T-helper 2 cell treated with Interferon-gamma antibody and Interleukin-4, amounts not matched to agents 100 ng/mL and 5 ng/mL, for 36 hours (primary cell): ENCODE results near the gene IL18R1. TPM values are rescaled to one million over a fixed set of nuclear protein-coding genes. Genes with fewer than 3 reads are reported as not detected.
"Not testable (repeated sequence)": the region's sequence is repeated elsewhere in the genome, so short reads cannot be mapped to it uniquely, and the experiment has no call there.

ENCODE experiments used
- intact Hi-C: fragments of 100-400 bp; cut with micrococcal nuclease; formaldehyde crosslinking; loops from one replicate; pipeline ENCODE4 v1.15.1; 2023
- total RNA-seq: library from RNA; stranded (reverse); gene quantifications from 2 replicates; pipeline ENCODE4 v1.2.3, GENCODE V29; 2022

The IL18R1 gene
- 21.3 and 24.3 TPM in 2 replicates for total RNA-seq

DNA sequence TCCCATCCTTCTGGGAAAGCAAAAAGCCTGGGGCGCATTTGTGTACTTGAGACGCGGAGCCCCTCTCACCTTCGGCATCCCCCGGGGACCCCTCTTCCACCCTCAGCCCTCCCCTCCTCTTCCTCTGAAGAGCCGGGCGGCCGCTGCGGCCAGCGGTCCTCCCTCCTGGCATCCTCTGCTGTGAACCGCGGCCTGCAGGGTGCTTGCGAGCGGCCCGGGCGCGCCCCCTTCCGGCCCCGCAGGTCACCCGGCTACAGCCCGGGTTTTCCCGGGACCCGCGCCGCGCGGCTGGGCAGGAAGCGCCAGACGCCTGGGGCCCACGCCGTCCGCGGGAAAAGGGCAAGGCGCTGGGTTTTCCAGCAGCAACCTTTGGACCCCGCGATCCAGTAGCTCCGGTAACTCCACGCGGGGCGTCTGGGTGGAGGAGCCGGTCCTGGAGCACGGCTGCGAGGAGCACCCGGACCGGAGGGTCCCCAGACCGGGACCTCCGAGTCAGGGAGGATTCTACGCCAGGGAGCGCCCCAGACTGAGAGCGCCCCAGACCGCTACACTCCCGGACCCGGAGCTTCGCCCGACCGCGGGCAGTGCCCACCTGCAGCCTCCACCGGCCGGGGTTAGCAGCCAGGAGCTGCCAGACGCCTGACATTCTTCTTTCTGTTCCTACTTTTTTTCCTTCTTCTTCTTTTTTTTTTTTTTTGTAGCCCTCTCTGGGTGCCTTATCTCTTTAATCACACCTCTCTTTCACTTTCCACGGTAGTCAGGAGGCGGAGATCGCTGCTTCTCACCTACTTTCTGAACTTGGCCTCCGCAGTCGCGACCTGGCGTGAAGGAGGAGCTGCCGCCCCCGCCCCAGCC, at the start of gene IL18R1:
Gene IL18R1 (plus strand): TSS at position 271 of the 855 bp plus-strand sequence. CDS start 6,865 bp downstream, outside the sequence.
- intact Hi-C loops: loop anchor here (1.0 to 5.0 kb wide), 7 partner anchors 12 to 783 kb away; no protein-coding TSS in a partner anchor

DNA sequence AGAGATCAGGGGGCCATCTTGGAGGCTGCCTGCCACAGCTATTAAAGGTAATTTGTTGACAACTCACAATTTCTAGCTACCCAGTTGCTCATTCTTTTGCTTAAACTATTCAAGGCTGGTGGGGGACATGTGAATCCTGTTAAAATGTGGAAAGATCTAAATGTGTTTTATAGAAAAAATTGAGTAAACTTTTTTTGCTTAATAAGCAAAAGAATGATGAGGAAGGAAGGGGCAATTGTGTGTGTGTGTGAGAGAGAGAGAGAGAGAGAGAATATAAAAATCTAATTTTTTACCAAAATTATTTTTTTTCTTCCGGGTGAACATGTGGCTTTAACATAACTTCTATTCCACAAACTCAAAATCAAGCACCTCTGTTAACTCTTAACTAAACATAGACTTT, 49.5 kb upstream of the IL18R1 start:
- intact Hi-C loops: no loop called here

DNA sequence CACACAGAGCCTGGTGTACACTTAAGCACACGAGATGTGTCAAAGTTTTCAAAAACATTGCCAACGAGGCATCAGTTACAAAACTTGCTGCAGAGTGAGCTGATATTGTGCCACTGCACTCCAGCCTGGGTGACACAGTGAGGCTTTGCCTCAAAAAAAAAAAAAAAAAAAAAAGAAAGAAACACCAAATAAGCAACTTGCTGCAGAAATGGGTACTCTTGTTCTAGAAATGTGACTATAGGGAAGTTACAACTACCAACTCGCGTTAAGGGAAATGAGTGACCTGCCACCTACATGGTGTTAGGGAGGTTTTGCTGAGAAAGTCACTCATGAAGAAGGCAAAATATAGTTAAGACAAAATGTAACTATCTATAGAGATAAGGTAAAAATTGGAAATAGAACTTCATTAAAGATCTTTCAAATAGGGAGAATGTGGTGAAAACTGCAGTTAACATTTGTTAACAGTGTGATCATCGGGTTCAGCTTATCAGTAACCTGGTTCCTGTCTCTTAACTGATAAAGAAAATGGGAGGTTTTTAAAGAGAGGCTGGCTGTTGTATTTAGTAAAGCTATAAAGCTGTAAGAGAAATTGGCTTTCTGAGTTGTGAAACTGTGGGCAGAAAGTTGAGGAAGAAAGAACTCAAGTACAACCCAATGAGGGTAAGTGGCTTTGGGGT, 44.5 kb upstream of the IL18R1 start, which contains the start of gene IL1RL1:
Gene IL1RL1 (plus strand): TSS at position 600 of the 677 bp plus-strand sequence. CDS start 26,702 bp downstream, outside the sequence.
- intact Hi-C loops: loop anchor here (5.0 kb wide), 1 partner anchor 39 kb away; no protein-coding TSS in a partner anchor

- intact Hi-C loops: loop anchor here (5.0 kb wide), 1 partner anchor 41 kb away; no protein-coding TSS in a partner anchor
Measured at GRCh38 chr2:102313025-102313424, 42.6 kb upstream of the IL18R1 start.

DNA sequence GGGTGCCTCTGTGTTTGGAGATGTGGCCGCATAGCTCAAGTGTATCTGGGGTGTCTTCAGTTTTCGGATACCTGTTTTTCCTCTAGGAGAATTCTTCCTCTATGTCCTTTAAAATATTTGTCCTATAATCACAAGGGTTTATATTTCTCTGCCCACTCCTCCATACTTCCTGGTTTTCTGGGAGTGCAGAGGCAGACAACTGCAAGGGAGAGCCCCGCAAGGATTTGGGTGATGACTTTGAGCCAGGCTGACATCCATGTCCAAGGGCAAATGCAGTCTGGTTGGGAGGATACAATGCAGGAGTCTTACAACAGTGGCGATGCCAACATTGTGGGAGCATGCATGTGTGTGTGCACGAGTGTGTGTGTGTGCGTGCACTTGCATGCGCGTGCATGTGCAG, 42.1 kb upstream of the IL18R1 start:
- intact Hi-C loops: loop anchor here (5.0 kb wide), 1 partner anchor 41 kb away; no protein-coding TSS in a partner anchor

DNA sequence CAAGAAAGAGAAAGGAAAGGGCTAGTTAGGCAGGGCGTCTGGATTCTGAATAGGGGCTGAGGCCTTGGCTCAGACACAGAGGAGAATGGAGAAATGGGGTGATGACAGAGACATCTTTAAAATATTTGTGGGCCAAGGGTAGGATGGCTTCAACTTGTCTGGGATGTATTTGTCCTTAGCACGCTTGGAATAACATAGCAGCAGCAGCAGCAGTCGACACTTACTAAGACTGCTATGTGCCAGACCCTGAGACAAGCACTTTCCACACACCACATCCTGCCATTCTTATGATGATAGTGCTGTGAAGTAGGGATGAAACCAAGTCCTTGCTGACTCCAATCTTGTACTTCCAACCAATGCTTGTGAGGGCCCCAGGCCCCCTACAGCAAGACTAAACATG, 41.6 kb upstream of the IL18R1 start:
- intact Hi-C loops: loop anchor here (5.0 kb wide), 1 partner anchor 42 kb away; no protein-coding TSS in a partner anchor

DNA sequence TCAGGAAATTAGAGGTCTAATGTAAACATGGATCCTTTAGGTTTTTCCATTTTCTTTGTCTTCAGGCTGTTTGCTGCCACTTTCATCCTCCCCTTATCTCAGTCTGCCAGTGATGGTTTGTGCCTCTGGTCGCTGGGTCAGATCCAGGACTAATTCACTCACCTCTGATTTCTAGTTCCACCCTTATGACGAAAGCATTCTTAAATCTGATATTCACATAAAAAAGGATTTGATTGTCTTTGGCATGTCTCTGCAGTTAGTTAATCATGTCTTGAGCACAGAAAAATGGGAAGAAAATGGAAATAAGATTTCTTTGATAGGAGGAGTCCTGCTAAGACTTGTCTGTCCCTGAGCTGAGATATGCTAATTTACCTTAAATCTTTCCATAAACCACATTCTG, 39.7 kb upstream of the IL18R1 start:
- intact Hi-C loops: no loop called here

DNA sequence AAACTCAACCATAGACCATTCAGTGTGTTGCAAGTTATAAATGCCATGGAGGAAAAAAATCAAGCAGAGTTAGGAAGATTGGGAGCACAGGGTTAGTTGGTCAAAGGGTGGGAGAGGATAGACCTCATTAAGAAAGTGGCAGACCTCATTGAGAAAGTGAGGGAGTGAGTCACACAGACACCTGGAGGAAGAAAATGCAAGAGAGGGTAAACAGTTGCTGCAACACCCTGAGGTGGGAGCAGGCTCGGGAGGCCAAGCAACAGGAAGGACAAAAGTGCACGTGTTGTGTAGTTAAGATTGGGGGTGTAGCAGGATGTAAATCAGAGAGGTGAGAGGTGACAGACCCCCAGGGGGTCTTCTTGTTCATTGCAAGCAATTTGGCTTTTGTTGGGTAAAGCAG, 37.9 kb upstream of the IL18R1 start:
- intact Hi-C loops: no loop called here

DNA sequence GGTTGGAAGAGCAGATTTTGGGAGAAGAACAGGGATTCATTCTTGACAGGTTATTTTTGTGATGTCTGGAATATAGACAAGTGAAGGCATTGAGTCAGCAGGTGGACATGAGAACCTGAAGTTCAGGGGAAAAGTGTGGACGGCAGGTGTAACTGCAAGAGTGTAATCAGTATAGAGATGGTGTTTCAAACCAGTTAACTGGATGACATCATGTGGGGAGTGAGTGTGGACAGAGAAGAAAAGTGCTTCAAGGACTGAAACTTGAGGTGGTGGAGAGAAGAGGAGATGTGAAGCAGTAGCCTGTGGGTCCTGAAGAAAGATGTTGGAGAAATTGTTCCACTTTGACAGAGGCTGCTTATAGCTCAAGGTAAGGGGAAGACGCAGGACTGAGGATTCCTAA, 37.2 kb upstream of the IL18R1 start:
- intact Hi-C loops: no loop called here

- intact Hi-C loops: no loop called here
Measured at GRCh38 chr2:102321941-102322719, 33.5 kb upstream of the IL18R1 start.

- intact Hi-C loops: not testable (repeated sequence)
Measured at GRCh38 chr2:102324914-102325313, 30.7 kb upstream of the IL18R1 start.

DNA sequence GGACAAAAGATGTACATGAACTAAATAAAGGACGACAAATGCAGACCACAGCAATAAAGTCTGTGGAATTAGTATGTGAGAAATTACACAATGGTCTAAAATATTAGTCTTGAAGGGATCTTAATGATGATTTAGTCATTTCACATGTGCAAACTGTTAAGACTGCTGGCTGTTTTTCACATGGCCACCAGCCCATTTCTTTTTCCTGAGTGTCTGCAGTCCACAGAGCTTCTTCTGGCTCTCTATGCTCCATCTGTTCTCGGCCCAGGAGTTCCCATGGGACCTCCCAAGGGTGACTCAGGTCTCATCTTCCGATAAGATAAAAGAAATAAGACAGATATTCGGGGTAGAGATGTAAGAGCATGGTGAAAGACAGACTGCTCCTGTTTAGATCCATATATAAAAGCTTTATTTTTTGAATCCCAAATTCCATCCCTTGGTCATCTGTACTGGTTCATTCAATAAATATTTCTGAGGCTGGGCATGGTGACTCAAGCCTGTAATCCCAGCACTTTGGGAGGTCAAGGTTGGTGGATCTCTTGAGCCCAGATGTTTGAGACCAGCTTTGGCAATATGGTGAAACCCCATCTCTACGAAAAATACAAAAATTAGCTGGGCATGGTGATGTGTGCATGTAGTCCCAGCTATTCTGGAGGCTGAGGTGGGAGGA, 24.1 kb upstream of the IL18R1 start:
- intact Hi-C loops: no loop called here

DNA sequence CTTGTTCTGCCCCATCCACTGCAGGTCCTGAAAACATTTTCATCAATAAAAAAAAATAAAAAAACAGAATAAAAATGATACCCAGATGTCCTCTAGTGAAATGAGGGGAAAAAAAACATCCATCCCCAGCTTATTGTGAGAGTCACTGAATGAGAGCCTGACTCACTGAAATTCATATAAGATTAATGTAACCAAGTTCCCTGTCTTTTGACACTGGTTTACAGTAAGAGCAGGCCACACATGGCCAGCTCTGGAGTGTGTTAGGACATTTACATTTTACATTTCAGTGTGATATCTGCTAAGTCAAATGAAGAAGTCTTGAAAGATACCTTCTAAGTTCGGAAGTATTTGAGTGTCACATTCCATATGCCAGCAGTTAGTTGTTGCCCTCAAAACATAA, 21.1 kb upstream of the IL18R1 start:
- intact Hi-C loops: no loop called here

DNA sequence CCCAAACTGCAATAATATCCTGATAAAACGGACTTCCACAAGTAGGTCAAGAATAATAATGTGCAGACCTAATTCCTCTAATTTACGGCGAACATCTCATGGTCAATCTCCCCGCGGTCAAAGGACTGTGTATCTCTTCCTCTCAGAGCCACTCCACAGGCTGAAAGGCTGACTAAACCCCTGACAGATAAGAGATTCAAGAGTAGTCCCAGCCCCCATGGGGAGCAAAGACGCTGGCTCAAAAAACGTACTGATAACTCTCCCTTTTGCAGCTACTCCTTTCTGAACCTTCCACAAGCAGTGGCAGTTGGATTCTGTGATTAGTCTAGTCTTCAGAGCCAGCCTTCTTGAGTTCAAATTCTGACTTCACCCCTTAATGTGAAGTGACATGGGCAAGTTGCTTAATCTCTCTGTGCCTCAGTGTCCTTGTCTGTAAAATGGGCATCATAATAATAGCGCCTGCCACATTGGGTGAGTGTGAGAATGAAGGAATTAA, 19.7 kb upstream of the IL18R1 start:
- intact Hi-C loops: no loop called here

- intact Hi-C loops: no loop called here
Measured at GRCh38 chr2:102336502-102336945, 19.1 kb upstream of the IL18R1 start.

DNA sequence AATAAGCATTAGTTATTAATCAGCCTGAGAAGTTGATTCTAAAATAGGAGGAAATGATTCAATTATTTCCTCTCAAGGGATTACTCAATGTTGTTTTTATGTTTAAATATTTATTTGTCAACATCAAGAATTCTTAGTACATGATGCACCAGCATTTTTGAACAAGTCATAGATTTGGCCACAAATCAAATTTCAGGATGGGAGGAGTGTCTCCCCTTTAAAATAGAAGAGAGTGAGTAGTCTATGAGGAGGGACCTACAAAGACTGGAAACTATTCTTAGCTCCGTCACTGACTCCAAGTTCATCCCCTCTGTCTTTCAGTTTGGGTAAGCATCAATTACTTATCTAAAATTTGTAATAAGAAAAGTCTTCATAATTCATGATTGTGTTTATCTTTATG, 18.6 kb upstream of the IL18R1 start:
- intact Hi-C loops: no loop called here

GRCh38 chr2:102337481-102338386, 17.9 kb upstream of the IL18R1 start:
- intact Hi-C loops: no loop called here

GRCh38 chr2:102340778-102341177, 14.8 kb upstream of the IL18R1 start:
- intact Hi-C loops: no loop called here

GRCh38 chr2:102342888-102343287, 12.7 kb upstream of the IL18R1 start:
- intact Hi-C loops: no loop called here
